Esophagus muscularis mucosa (tissue), 3 donors: Measurements from ENCODE around the gene SPDYC.

Experiments used
- POLR2A ChIP-seq: fragments of 450-650 bp; IDR thresholded peaks from one replicate; pipeline ENCODE4 v1.6.1; 2017; ENCODE audit warnings: antibody characterized with exemption, moderate library complexity, mild to moderate bottlenecking, low read depth
- POLR2AphosphoS5 ChIP-seq, 2 donors: sonication (generic); formaldehyde crosslinking; IDR thresholded peaks; one replicate each; pipeline ENCODE4 v1.6.1; 2017; ENCODE audit warnings: antibody characterized with exemption in 2 of 2
- TF ChIP-seq, protein P1 (sequence below), 3 experiments: fragments of 200-600 bp in 2 of 3; fragments of 450-650 bp in 1 of 3; sonication (generic) in 2 of 3; IDR thresholded peaks; one replicate each; pipeline ENCODE4 v1.5.1; 2017 to 2019; ENCODE audit warnings: antibody characterized with exemption in 3 of 3, mild to moderate bottlenecking in 2 of 3, moderate library complexity in 1 of 3

DNA sequence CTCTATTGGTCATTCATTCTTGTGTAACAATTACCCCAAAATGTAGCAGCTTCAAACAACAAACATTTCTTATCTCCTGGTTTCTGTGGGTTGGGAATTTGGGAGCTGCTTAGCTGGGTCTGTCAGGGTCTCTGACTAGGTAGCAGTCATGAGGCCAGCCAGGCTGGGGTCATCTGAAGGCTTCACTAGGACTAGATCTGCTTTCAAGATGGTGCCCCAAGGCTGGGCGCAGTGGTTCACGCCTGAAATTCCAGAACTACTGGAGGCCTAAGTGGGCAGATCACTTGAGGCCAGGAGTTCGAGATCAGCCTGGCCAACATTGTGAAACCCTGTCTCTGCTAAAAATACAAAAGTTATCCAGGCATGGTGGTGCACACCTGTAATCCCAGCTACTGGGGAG is 13.1 kb upstream of the SPDYC start:
- TF ChIP-seq POLR2AphosphoS5 (IDR thresholded peaks at IDR 0.05) (no peak), POLR2A (no peak)
- TF ChIP-seq, protein P1, sequence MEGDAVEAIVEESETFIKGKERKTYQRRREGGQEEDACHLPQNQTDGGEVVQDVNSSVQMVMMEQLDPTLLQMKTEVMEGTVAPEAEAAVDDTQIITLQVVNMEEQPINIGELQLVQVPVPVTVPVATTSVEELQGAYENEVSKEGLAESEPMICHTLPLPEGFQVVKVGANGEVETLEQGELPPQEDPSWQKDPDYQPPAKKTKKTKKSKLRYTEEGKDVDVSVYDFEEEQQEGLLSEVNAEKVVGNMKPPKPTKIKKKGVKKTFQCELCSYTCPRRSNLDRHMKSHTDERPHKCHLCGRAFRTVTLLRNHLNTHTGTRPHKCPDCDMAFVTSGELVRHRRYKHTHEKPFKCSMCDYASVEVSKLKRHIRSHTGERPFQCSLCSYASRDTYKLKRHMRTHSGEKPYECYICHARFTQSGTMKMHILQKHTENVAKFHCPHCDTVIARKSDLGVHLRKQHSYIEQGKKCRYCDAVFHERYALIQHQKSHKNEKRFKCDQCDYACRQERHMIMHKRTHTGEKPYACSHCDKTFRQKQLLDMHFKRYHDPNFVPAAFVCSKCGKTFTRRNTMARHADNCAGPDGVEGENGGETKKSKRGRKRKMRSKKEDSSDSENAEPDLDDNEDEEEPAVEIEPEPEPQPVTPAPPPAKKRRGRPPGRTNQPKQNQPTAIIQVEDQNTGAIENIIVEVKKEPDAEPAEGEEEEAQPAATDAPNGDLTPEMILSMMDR (IDR thresholded peaks at IDR 0.05), result no peak
